Right lobe of liver (tissue), 6 donors: Measurements from ENCODE around the gene ALKBH3. TPM values are rescaled to one million over a fixed set of nuclear protein-coding genes. Genes with fewer than 3 reads are reported as not detected.

Experiments used
- ATAC-seq, 4 donors: fragments of 200-7000 bp; cut with Tn5 transposase; one replicate each; pipeline ENCODE4 v1.9.1; 2020; ENCODE audit warnings: mild to moderate bottlenecking in 4 of 4, moderate library complexity in 4 of 4
- DNase-seq, 3 donors: peaks; one replicate each; pipeline ENCODE4 v3.0.0-alpha.2; 2020
- H3K27ac ChIP-seq, 3 donors: fragments of 200-600 bp; one replicate each; pipeline ENCODE4 v1.8.0; 2022
- H3K27me3 ChIP-seq, 2 donors: fragments of 200-600 bp; one replicate each; pipeline ENCODE4 v1.8.0; 2022
- H3K36me3 ChIP-seq, 4 donors: fragments of 200-600 bp; sonication (generic) in 1 of 4; one replicate each; pipeline versions ENCODE4 v1.5.1 to v1.8.0; 2017 to 2022; ENCODE audit warnings: control low read depth in 1 of 4
- H3K4me1 ChIP-seq, 4 donors: fragments of 200-600 bp; sonication (generic) in 1 of 4; one replicate each; pipeline versions ENCODE4 v1.5.1 to v1.8.0; 2017 to 2022; ENCODE audit warnings: control low read depth in 1 of 4
- H3K4me3 ChIP-seq, 3 donors: fragments of 200-600 bp; one replicate each; pipeline ENCODE4 v1.8.0; 2022
- H3K9me3 ChIP-seq, 4 donors: fragments of 200-600 bp; sonication (generic) in 1 of 4; one replicate each; pipeline versions ENCODE4 v1.5.1 to v1.8.0; 2017 to 2022; ENCODE audit warnings: control low read depth in 1 of 4
- POLR2A ChIP-seq: fragments of 450-650 bp; IDR thresholded peaks from one replicate; pipeline ENCODE4 v1.6.1; 2017; ENCODE audit warnings: antibody characterized with exemption, mild to moderate bottlenecking
- WGBS: methylation state at CpG from one replicate; pipeline ENCODE4 v1.1.6; 2018; ENCODE audit warnings: low coverage, low lambda C conversion rate; ENCODE audit not compliant: insufficient coverage; ENCODE audit errors: missing lambda C conversion rate; 5-methylcytosine and 5-hydroxymethylcytosine counted together
- intact Hi-C, 2 donors: fragments of 100-400 bp; cut with DNase I; formaldehyde crosslinking; loops; one replicate each; pipeline versions ENCODE4 v1.11.2 to v1.14.1; 2022
- total RNA-seq, 6 experiments: library from RNA; depleted of rRNA in 2 of 6; stranded (reverse); fragments of >200 nt in 2 of 6; fragmentation: NEBNext Ultra II Directional in 3 of 6; extraction: Animal tissue kit (Norgen Biotek cat#: 25700) in 3 of 6; gene quantifications; one replicate each; pipeline versions ENCODE4 v1.1.0 to v1.2.4, GENCODE V29; 2016 to 2023
- TF ChIP-seq, protein P1 (sequence below), 4 donors: fragments of 200-600 bp in 3 of 4; fragments of 450-650 bp in 1 of 4; IDR thresholded peaks; one replicate each; pipeline versions ENCODE4 v1.5.1 to v1.8.0; 2016 to 2022; ENCODE audit warnings: antibody characterized with exemption in 4 of 4, mild to moderate bottlenecking in 2 of 4
- donor health status: DM: no; HTN: yes; CAD: no.
- donor health status: DM: no; HTN: no; CAD: no.
- donor health status: DM: no; HTN: no; CAD: no.
- donor health status: DM: no; HTN: yes; CAD: no.
- donor health status: DM: no; HTN: yes; CAD: no.

Gene ALKBH3
- total RNA-seq, 6 experiments from 2014 or later: 11.2 to 20.2 (median 17.0) TPM

DNA sequence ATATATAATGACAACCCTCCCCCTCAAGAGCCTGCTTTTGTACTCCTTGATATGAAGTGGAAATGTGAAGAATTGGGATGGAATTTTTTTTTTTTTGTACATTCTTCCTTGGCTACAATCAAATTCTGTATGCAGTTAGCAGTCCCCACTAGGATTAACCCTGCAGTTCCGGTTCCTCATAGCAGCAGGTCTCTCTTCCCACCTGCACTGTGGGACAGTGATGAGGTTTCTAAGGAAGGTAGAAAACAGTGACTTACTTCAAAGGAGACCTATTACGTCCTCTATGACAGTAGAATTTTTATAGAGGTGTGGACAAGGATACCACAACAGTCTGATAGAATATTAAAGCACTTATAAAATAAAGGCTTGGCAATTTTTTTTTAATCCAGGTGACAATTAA, 46.3 kb upstream of the ALKBH3 start:
- ATAC-seq (no peak), DNase-seq (no peak)
- no peak overlapping the region for H3K27ac ChIP-seq
- H3K9me3 ChIP-seq: no peaks in the 10 kb centered on the region
- H3K4me3 ChIP-seq: no peak overlapping the region
- H3K36me3 ChIP-seq: peaks cover 0 to 3% (median 0%) of the 10 kb centered on the region in 4 donors
- intact Hi-C loops: no loop called here
- TF ChIP-seq, protein P1, sequence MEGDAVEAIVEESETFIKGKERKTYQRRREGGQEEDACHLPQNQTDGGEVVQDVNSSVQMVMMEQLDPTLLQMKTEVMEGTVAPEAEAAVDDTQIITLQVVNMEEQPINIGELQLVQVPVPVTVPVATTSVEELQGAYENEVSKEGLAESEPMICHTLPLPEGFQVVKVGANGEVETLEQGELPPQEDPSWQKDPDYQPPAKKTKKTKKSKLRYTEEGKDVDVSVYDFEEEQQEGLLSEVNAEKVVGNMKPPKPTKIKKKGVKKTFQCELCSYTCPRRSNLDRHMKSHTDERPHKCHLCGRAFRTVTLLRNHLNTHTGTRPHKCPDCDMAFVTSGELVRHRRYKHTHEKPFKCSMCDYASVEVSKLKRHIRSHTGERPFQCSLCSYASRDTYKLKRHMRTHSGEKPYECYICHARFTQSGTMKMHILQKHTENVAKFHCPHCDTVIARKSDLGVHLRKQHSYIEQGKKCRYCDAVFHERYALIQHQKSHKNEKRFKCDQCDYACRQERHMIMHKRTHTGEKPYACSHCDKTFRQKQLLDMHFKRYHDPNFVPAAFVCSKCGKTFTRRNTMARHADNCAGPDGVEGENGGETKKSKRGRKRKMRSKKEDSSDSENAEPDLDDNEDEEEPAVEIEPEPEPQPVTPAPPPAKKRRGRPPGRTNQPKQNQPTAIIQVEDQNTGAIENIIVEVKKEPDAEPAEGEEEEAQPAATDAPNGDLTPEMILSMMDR (IDR thresholded peaks at IDR 0.05): no peak
- TF ChIP-seq POLR2A: no peak
- H3K27me3 ChIP-seq: no peaks in the 10 kb centered on the region
- H3K4me1 ChIP-seq: no peaks in the 10 kb centered on the region
- 100% methylated on average over 2 of the region's 2 CpGs for WGBS

DNA sequence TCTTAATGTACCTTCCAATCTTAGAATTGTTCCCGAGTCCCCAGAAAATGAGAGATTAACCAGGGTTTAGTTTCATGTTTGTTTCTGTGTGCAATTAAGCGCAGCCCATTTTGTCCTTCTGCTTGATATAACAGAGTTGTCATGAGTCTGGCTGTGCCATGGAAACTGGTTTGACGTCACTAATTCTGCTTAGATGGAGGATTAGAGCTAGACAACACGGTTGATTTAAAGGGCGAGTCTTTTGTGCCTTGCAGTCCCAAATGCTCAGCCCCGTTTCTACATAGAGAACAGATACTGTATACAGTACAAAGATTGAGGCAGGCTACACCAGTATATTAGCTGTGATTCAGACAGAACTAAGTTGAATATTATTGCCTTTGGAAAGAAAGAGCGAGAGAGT, 45.5 kb upstream of the ALKBH3 start:
- Histone ChIP-seq H3K27ac (no peak overlapping the region), H3K4me3 (no peak overlapping the region), H3K9me3 (no peaks in the 10 kb centered on the region), H3K27me3 (no peaks in the 10 kb centered on the region), H3K4me1 (no peaks in the 10 kb centered on the region), H3K36me3 (peaks cover 0 to 6% (median 0%) of the 10 kb centered on the region in 4 donors)
- 83% methylated on average over 5 of the region's 7 CpGs for WGBS
- TF ChIP-seq, protein P1 (IDR thresholded peaks at IDR 0.05): no peak
- intact Hi-C loops: no loop called here
- DNase-seq (no peak), ATAC-seq (no peak)

DNA sequence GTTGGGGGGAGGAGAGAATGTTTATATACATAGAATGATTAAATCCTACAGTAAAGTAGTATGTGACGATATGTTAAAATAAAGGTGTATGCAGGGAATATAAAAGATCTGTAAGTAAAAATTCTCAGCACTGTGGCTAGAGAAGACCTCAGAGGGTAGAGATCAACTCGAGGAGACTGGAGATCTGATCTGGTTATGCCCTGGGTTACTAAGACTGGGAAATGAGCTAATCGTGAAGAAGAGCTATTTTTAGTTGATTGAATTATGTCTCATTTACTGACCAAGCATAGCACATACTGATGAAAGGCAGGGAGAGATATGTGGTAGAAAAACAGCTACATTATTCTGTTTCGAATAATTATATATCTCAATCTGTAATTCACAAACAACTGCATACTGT, 42.8 kb upstream of the ALKBH3 start:
- 66% methylated on average over 4 of the region's 4 CpGs for WGBS
- ATAC-seq (no peak), DNase-seq (no peak)
- H3K27ac ChIP-seq: no peak overlapping the region
- no peak overlapping the region for H3K4me3 ChIP-seq
- TF ChIP-seq POLR2A: no peak
- TF ChIP-seq, protein P1 (IDR thresholded peaks at IDR 0.05): no peak
- no peaks in the 10 kb centered on the region for H3K4me1 ChIP-seq
- intact Hi-C loops: no loop called here
- no peaks in the 10 kb centered on the region for H3K27me3 ChIP-seq
- no peaks in the 10 kb centered on the region for H3K9me3 ChIP-seq
- H3K36me3 ChIP-seq: peaks cover 0 to 6% (median 0%) of the 10 kb centered on the region in 4 donors

DNA sequence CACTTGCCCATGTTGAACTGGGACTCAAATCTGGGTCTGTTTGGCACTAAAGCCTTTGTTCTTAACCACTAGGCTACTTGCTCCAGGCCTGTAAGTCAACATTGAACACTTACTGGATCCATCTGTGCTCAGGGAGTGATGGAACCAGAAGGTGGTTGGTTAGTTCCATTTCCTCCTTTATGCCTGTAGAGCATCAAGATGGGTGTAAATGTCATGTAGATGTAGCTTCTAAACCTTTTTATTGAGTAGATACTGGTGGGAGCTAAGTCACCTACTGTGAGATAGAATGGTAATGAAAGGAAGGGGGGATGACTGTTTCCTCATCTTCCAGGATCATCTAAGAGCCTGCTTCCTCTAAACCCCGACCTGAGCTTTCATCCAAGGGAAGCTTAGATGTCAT, 38.6 kb upstream of the ALKBH3 start:
- H3K9me3 ChIP-seq: no peaks in the 10 kb centered on the region
- no peak for TF ChIP-seq POLR2A
- TF ChIP-seq, protein P1 (IDR thresholded peaks at IDR 0.05): no peak
- WGBS: no CpG with 5 or more reads among the region's 1 CpG
- no peak for DNase-seq
- H3K4me1 ChIP-seq: no peaks in the 10 kb centered on the region
- intact Hi-C loops: no loop called here
- H3K27ac ChIP-seq: no peak overlapping the region
- H3K36me3 ChIP-seq: peaks cover 0 to 6% (median 0%) of the 10 kb centered on the region in 4 donors
- ATAC-seq: no peak
- no peak overlapping the region for H3K4me3 ChIP-seq
- H3K27me3 ChIP-seq: no peaks in the 10 kb centered on the region

DNA sequence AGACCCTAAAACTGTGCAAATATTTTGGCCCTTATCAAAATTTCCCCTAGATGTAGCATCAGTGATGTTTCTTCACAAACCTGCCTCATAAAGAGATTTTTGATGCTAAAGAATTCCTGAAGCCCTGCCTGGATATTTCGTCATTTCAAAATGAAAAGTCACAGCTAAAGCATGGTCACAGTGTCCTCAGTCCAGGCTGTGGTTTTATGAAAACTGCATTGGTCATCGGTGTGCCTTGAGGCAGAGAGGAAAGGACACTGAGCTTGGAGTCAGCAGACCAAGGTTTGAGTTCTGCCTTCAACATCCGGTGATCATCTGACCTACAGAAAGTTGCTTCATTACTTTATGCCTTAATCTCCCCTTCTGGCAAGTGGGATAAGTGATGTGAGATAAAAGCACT, 34.8 kb upstream of the ALKBH3 start:
- H3K27me3 ChIP-seq: no peaks in the 10 kb centered on the region
- ATAC-seq (no peak), DNase-seq (no peak)
- no peaks in the 10 kb centered on the region for H3K36me3 ChIP-seq
- TF ChIP-seq, protein P1 (IDR thresholded peaks at IDR 0.05): no peak
- no peak for TF ChIP-seq POLR2A
- H3K9me3 ChIP-seq: no peaks in the 10 kb centered on the region
- no peak overlapping the region for H3K27ac ChIP-seq
- no peak overlapping the region for H3K4me3 ChIP-seq
- 92% methylated on average over 3 of the region's 3 CpGs for WGBS
- no peaks in the 10 kb centered on the region for H3K4me1 ChIP-seq
- intact Hi-C loops: no loop called here
